HCT116 (cell line): ENCODE data around the gene PCDH17. TPM values are rescaled to one million over a fixed set of nuclear protein-coding genes. Genes with fewer than 3 reads are reported as not detected.

ENCODE experiments used
- ATAC-seq: fragments of 200-7000 bp; cut with Tn5 transposase; 2 replicates; pipeline ENCODE4 v1.9.1; 2020; ENCODE audit warnings: mild to moderate bottlenecking, moderate library complexity
- BruUV-seq: library from RNA; stranded (reverse); fragments of 400-500 nt; replicated peaks from 2 replicates; lab custom pipeline; 2021; lab: Mats Ljungman, UMichigan
- CTCF ChIA-PET: fragments of 300-600 bp; sonication (Branson Sonifier 250); formaldehyde crosslinking; loops from one replicate; lab custom pipeline; 2021; ENCODE audit warnings: antibody characterized with exemption; lab: Charles Lee
- POLR2A ChIA-PET: fragments of 300-600, 350-600 bp; sonication (Branson Sonifier 250); formaldehyde crosslinking; loops from one replicate; lab custom pipeline; 2021; ENCODE audit warnings: antibody characterized with exemption; lab: Charles Lee
- RAD21 ChIA-PET, 2 experiments: fragments of 300-600 bp; sonication (Branson Sonifier 250); formaldehyde crosslinking; loops; one replicate each; lab custom pipeline; 2023; ENCODE audit warnings: low total read pairs in 2 of 2; ENCODE audit not compliant: uncharacterized antibody in 2 of 2, unreplicated experiment in 2 of 2, low non-redundant PET in 1 of 2; lab: Charles Lee
- DNase-seq: peaks from one replicate; pipeline ENCODE4 v3.0.0-alpha.2; 2010; ENCODE audit warnings: low read depth, low spot score
- H2AFZ ChIP-seq: fragments of 200-600 bp; shearing (Covaris generic), sonication (generic); 2 replicates; pipeline ENCODE4 v1.6.1; 2017; ENCODE audit warnings: low read depth, mixed run types, mixed read lengths, antibody characterized with exemption, low read length; ENCODE audit not compliant: poor library complexity, severe bottlenecking
- H3K27ac ChIP-seq: 2 replicates; pipeline ENCODE4 v1.5.1; 2012; ENCODE audit warnings: low read depth, low read length
- H3K27me3 ChIP-seq: fragments of 200-600 bp; sonication (generic); 2 replicates; pipeline ENCODE4 v1.6.1; 2016; ENCODE audit warnings: mixed run types, low read length, mixed read lengths; ENCODE audit not compliant: insufficient read depth
- H3K36me3 ChIP-seq, 2 experiments: fragments of 200-500 bp in 1 of 2; fragments of 200-600 bp in 1 of 2; sonication (Bioruptor generic) in 1 of 2; sonication (generic) in 1 of 2; 2 replicates each; pipeline versions ENCODE4 v1.5.1 to v1.6.1; 2014 to 2016; ENCODE audit warnings: low read length in 2 of 2, inconsistent platforms in 1 of 2, mixed read lengths in 1 of 2, mixed run types in 1 of 2; ENCODE audit not compliant: insufficient read depth in 2 of 2, control insufficient read depth in 1 of 2
- H3K4me1 ChIP-seq, 2 experiments: fragments of 200-600 bp in 1 of 2; sonication (generic) in 1 of 2; 2 replicates each; pipeline versions ENCODE4 v1.5.1 to v1.6.1; 2012 to 2017; ENCODE audit warnings: low read length in 2 of 2, inconsistent platforms in 1 of 2, mild to moderate bottlenecking in 1 of 2, mixed read lengths in 1 of 2, mixed run types in 1 of 2, moderate library complexity in 1 of 2; ENCODE audit not compliant: insufficient read depth in 2 of 2, control insufficient read depth in 1 of 2
- H3K4me2 ChIP-seq: fragments of 200-600 bp; sonication (generic); 2 replicates; pipeline ENCODE4 v1.6.1; 2017; ENCODE audit warnings: mixed run types, low read length, mixed read lengths
- H3K4me3 ChIP-seq, 2 experiments: fragments of 200-600 bp in 1 of 2; sonication (generic) in 1 of 2; replicated peaks in 1 of 2; 2 replicates each; pipeline ENCODE4 v1.5.1; 2011 to 2016; ENCODE audit warnings: low read length in 2 of 2, control low read depth in 1 of 2, low read depth in 1 of 2, mild to moderate bottlenecking in 1 of 2, mixed read lengths in 1 of 2, mixed run types in 1 of 2
- H3K79me2 ChIP-seq: fragments of 200-600 bp; sonication (generic); 2 replicates; pipeline ENCODE4 v1.6.1; 2017; ENCODE audit warnings: mild to moderate bottlenecking, mixed run types, low read length, moderate library complexity, mixed read lengths; ENCODE audit not compliant: insufficient read depth
- H3K9ac ChIP-seq: fragments of 200-600 bp; sonication (generic); 2 replicates; pipeline ENCODE4 v1.6.1; 2016; ENCODE audit warnings: low read length, mixed read lengths
- H3K9me2 ChIP-seq: fragments of 200-600 bp; sonication (generic), shearing (Covaris generic); 2 replicates; pipeline ENCODE4 v1.6.1; 2017; ENCODE audit warnings: mixed run types, mild to moderate bottlenecking, moderate library complexity; ENCODE audit not compliant: insufficient read depth
- H3K9me3 ChIP-seq, 2 experiments: fragments of 200-500 bp in 1 of 2; fragments of 200-600 bp in 1 of 2; sonication (Bioruptor generic) in 1 of 2; sonication (generic) in 1 of 2; 2 replicates each; pipeline ENCODE4 v1.6.1; 2014 to 2017; ENCODE audit warnings: low read length in 2 of 2, mixed read lengths in 2 of 2, inconsistent platforms in 1 of 2, low read depth in 1 of 2, mild to moderate bottlenecking in 1 of 2, mixed run types in 1 of 2, moderate library complexity in 1 of 2; ENCODE audit not compliant: control insufficient read depth in 1 of 2, insufficient read depth in 1 of 2
- H4K20me1 ChIP-seq: fragments of 200-600 bp; sonication (generic), shearing (Covaris generic); 2 replicates; pipeline ENCODE4 v1.6.1; 2017; ENCODE audit warnings: mixed run types, mild to moderate bottlenecking, moderate library complexity; ENCODE audit not compliant: insufficient read depth
- CBX3 ChIP-seq: IDR thresholded peaks from 2 replicates; pipeline ENCODE4 v1.6.1; 2012; ENCODE audit warnings: low read depth
- EGR1 ChIP-seq: IDR thresholded peaks from 2 replicates; pipeline ENCODE4 v1.6.1; 2012; ENCODE audit warnings: low read depth
- ELF1 ChIP-seq: IDR thresholded peaks from 2 replicates; pipeline ENCODE4 v1.6.1; 2012; ENCODE audit warnings: low read depth, borderline replicate concordance
- EZH2 ChIP-seq: fragments of 200-600 bp; sonication (generic); IDR thresholded peaks from 2 replicates; pipeline ENCODE4 v1.6.1; 2017; ENCODE audit warnings: antibody characterized with exemption, mixed run types
- EZH2phosphoT487 ChIP-seq: fragments of 200-600 bp; IDR thresholded peaks from 2 replicates; pipeline ENCODE4 v1.6.1; 2018; ENCODE audit warnings: antibody characterized with exemption, borderline replicate concordance
- JUND ChIP-seq: IDR thresholded peaks from 2 replicates; pipeline ENCODE4 v1.6.1; 2012
- POLR2AphosphoS5 ChIP-seq: IDR thresholded peaks from 2 replicates; pipeline ENCODE4 v1.6.1; 2011; ENCODE audit warnings: mild to moderate bottlenecking, low read depth, low read length, moderate library complexity
- REST ChIP-seq: IDR thresholded peaks from 2 replicates; pipeline ENCODE4 v1.6.1; 2012; ENCODE audit warnings: low read depth
- SIN3A ChIP-seq: IDR thresholded peaks from 2 replicates; pipeline ENCODE4 v1.6.1; 2012; ENCODE audit warnings: low read depth
- SP1 ChIP-seq: IDR thresholded peaks from 2 replicates; pipeline ENCODE4 v1.6.1; 2012; ENCODE audit warnings: low read depth
- ZFX ChIP-seq: fragments of 450-650 bp; IDR thresholded peaks from 2 replicates; pipeline ENCODE4 v1.6.1; 2017
- intact Hi-C: fragments of 100-400 bp; cut with micrococcal nuclease; formaldehyde crosslinking; loops from 2 replicates; pipeline ENCODE4 v1.10.0; 2022
- total RNA-seq: library from RNA; stranded (reverse); gene quantifications from one replicate; pipeline ENCODE4 v1.2.1, GENCODE V29; 2021; ENCODE audit not compliant: unreplicated experiment

PCDH17 gene
- total RNA-seq, 1 experiment from 2014 or later = 0.02 TPM

- no peak for ATAC-seq
- Histone ChIP-seq H3K4me3 (no peak overlapping the region), H3K4me2 (no peak overlapping the region), H3K79me2 (no peaks in the 10 kb centered on the region), H3K9me3 (peaks cover 3 to 13% of the 10 kb centered on the region in 2 experiments; a peak in 2 of 4 replicates), H2AFZ (no peak overlapping the region), H4K20me1 (no peaks in the 10 kb centered on the region), H3K36me3 (no peaks in the 10 kb centered on the region), H3K9ac (no peak overlapping the region), H3K27ac (no peak overlapping the region), H3K27me3 (no peaks in the 10 kb centered on the region), H3K9me2 (no peaks in the 10 kb centered on the region), H3K4me1 (no peaks in the 10 kb centered on the region)
- TF ChIP-seq JUND (no peak), POLR2AphosphoS5 (no peak), EZH2 (no peak), ZFX (no peak), EZH2phosphoT487 (no peak), CBX3 (no peak), SP1 (no peak), EGR1 (no peak), REST (no peak), ELF1 (no peak), SIN3A (no peak)
- DNase-seq = no peak
- RAD21 ChIA-PET = no interaction called here
- POLR2A ChIA-PET = no interaction called here
- intact Hi-C loops = no loop called here
- CTCF ChIA-PET = no interaction called here
- BruUV-seq = no TSS peak
Observed at GRCh38 chr13:57633141-57633949, 1.8 kb downstream of the PCDH17 start.
